Measurements from ENCODE around the gene CELSR1. TPM values are rescaled to one million over a fixed set of nuclear protein-coding genes. Genes with fewer than 3 reads are reported as not detected.

The CELSR1 gene
- polyA plus RNA-seq, 4 donors, result 0.27 to 3.0 (median 1.9) TPM; not detected in 1

GRCh38 chr22:46354176-46354992 is 183.0 kb downstream of the CELSR1 start:
- no peak for FAIRE-seq
- no peak overlapping the region for H3K27ac ChIP-seq (ENCODE audit: low read depth in 1 of 3, low read length in 2 of 3)
- WGBS, 3 donors, result 86 to 89% (median 87%) methylated on average over 21 of the region's 21 CpGs
- no peaks in the 10 kb centered on the region for H3K27me3 ChIP-seq (ENCODE audit: control insufficient read depth in 3 of 3, insufficient read depth in 3 of 3, low read length in 3 of 3)
- DNase-seq, result no peak
- no peaks in the 10 kb centered on the region for H3K9me3 ChIP-seq (ENCODE audit: control insufficient read depth in 2 of 2, insufficient read depth in 1 of 2, low read depth in 1 of 2, low read length in 1 of 2)
- H3K4me1 ChIP-seq (ENCODE audit: control insufficient read depth in 3 of 3, insufficient read depth in 2 of 3, low read depth in 1 of 3, low read length in 2 of 3), result no peaks in the 10 kb centered on the region
- peaks cover 6 to 95% (median 26%) of the 10 kb centered on the region in 3 donors for H3K36me3 ChIP-seq (ENCODE audit: control insufficient read depth in 3 of 3, insufficient read depth in 2 of 3, low read depth in 1 of 3, low read length in 3 of 3)
- no peak overlapping the region for H3K4me3 ChIP-seq (ENCODE audit: low read depth in 1 of 3, low read length in 3 of 3)

GRCh38 chr22:46353483-46354105 is 183.8 kb downstream of the CELSR1 start:
- no peak for DNase-seq
- no peak overlapping the region for H3K27ac ChIP-seq (ENCODE audit: low read depth in 1 of 3, low read length in 2 of 3)
- H3K27me3 ChIP-seq (ENCODE audit: control insufficient read depth in 3 of 3, insufficient read depth in 3 of 3, low read length in 3 of 3), result no peaks in the 10 kb centered on the region

GRCh38 chr22:46352691-46353386 is 184.6 kb downstream of the CELSR1 start:
- no peaks in the 10 kb centered on the region for H3K9me3 ChIP-seq (ENCODE audit: control insufficient read depth in 2 of 2, insufficient read depth in 1 of 2, low read depth in 1 of 2, low read length in 1 of 2)
- FAIRE-seq, result no peak
- no peaks in the 10 kb centered on the region for H3K27me3 ChIP-seq (ENCODE audit: control insufficient read depth in 3 of 3, insufficient read depth in 3 of 3, low read length in 3 of 3)
- H3K4me3 ChIP-seq (ENCODE audit: low read depth in 1 of 3, low read length in 3 of 3), result no peak overlapping the region
- H3K4me1 ChIP-seq (ENCODE audit: control insufficient read depth in 3 of 3, insufficient read depth in 2 of 3, low read depth in 1 of 3, low read length in 2 of 3), result no peaks in the 10 kb centered on the region
- peak in 1 of 2 donors; percentile 37 for DNase-seq
- 66 to 83% (median 66%) methylated on average over 19 to 20 of the region's 20 CpGs for WGBS, 3 donors
- H3K36me3 ChIP-seq (ENCODE audit: control insufficient read depth in 3 of 3, insufficient read depth in 2 of 3, low read depth in 1 of 3, low read length in 3 of 3), result peaks cover 8 to 94% (median 30%) of the 10 kb centered on the region in 3 donors
- H3K27ac ChIP-seq (ENCODE audit: low read depth in 1 of 3, low read length in 2 of 3), result no peak overlapping the region

More at GRCh38 chr22:46353483-46354105, 183.8 kb downstream of the CELSR1 start:
- no peak overlapping the region for H3K4me3 ChIP-seq (ENCODE audit: low read depth in 1 of 3, low read length in 3 of 3)
- H3K9me3 ChIP-seq (ENCODE audit: control insufficient read depth in 2 of 2, insufficient read depth in 1 of 2, low read depth in 1 of 2, low read length in 1 of 2), result no peaks in the 10 kb centered on the region
- 89 to 94% (median 92%) methylated on average over 8 of the region's 8 CpGs for WGBS, 3 donors
- H3K4me1 ChIP-seq (ENCODE audit: control insufficient read depth in 3 of 3, insufficient read depth in 2 of 3, low read depth in 1 of 3, low read length in 2 of 3), result no peaks in the 10 kb centered on the region
- FAIRE-seq, result no peak
- peaks cover 6 to 94% (median 28%) of the 10 kb centered on the region in 3 donors for H3K36me3 ChIP-seq (ENCODE audit: control insufficient read depth in 3 of 3, insufficient read depth in 2 of 3, low read depth in 1 of 3, low read length in 3 of 3)

- WGBS, 3 donors, result 93 to 95% (median 94%) methylated on average over 10 of the region's 10 CpGs
- H3K36me3 ChIP-seq (ENCODE audit: control insufficient read depth in 3 of 3, insufficient read depth in 2 of 3, low read depth in 1 of 3, low read length in 3 of 3), result peaks cover 12 to 95% (median 32%) of the 10 kb centered on the region in 3 donors
- DNase-seq, result no peak
Measured at GRCh38 chr22:46352276-46352675, 185.1 kb downstream of the CELSR1 start.

GRCh38 chr22:46351767-46352166 is 185.7 kb downstream of the CELSR1 start:
- no peaks in the 10 kb centered on the region for H3K27me3 ChIP-seq (ENCODE audit: control insufficient read depth in 3 of 3, insufficient read depth in 3 of 3, low read length in 3 of 3)
- no peaks in the 10 kb centered on the region for H3K4me1 ChIP-seq (ENCODE audit: control insufficient read depth in 3 of 3, insufficient read depth in 2 of 3, low read depth in 1 of 3, low read length in 2 of 3)
- no peaks in the 10 kb centered on the region for H3K9me3 ChIP-seq (ENCODE audit: control insufficient read depth in 2 of 2, insufficient read depth in 1 of 2, low read depth in 1 of 2, low read length in 1 of 2)
- no peak overlapping the region for H3K27ac ChIP-seq (ENCODE audit: low read depth in 1 of 3, low read length in 2 of 3)
- H3K4me3 ChIP-seq (ENCODE audit: low read depth in 1 of 3, low read length in 3 of 3), result no peak overlapping the region
- WGBS, 3 donors, result 95 to 96% (median 95%) methylated on average over 23 of the region's 23 CpGs
- H3K36me3 ChIP-seq (ENCODE audit: control insufficient read depth in 3 of 3, insufficient read depth in 2 of 3, low read depth in 1 of 3, low read length in 3 of 3), result peaks cover 15 to 95% (median 36%) of the 10 kb centered on the region in 3 donors
- no peak for DNase-seq
- no peak for FAIRE-seq

More at GRCh38 chr22:46352276-46352675, 185.1 kb downstream of the CELSR1 start:
- Histone ChIP-seq H3K9me3 (ENCODE audit: control insufficient read depth in 2 of 2, insufficient read depth in 1 of 2, low read depth in 1 of 2, low read length in 1 of 2) (no peaks in the 10 kb centered on the region), H3K4me3 (ENCODE audit: low read depth in 1 of 3, low read length in 3 of 3) (no peak overlapping the region), H3K4me1 (ENCODE audit: control insufficient read depth in 3 of 3, insufficient read depth in 2 of 3, low read depth in 1 of 3, low read length in 2 of 3) (no peaks in the 10 kb centered on the region), H3K27ac (ENCODE audit: low read depth in 1 of 3, low read length in 2 of 3) (no peak overlapping the region), H3K27me3 (ENCODE audit: control insufficient read depth in 3 of 3, insufficient read depth in 3 of 3, low read length in 3 of 3) (no peaks in the 10 kb centered on the region)
- no peak for FAIRE-seq

GRCh38 chr22:46351131-46351735 is 186.2 kb downstream of the CELSR1 start:
- Histone ChIP-seq H3K36me3 (ENCODE audit: control insufficient read depth in 3 of 3, insufficient read depth in 2 of 3, low read depth in 1 of 3, low read length in 3 of 3) (peaks cover 19 to 95% (median 39%) of the 10 kb centered on the region in 3 donors), H3K27me3 (ENCODE audit: control insufficient read depth in 3 of 3, insufficient read depth in 3 of 3, low read length in 3 of 3) (no peaks in the 10 kb centered on the region), H3K4me1 (ENCODE audit: control insufficient read depth in 3 of 3, insufficient read depth in 2 of 3, low read depth in 1 of 3, low read length in 2 of 3) (no peaks in the 10 kb centered on the region), H3K4me3 (ENCODE audit: low read depth in 1 of 3, low read length in 3 of 3) (no peak overlapping the region), H3K27ac (ENCODE audit: low read depth in 1 of 3, low read length in 2 of 3) (no peak overlapping the region), H3K9me3 (ENCODE audit: control insufficient read depth in 2 of 2, insufficient read depth in 1 of 2, low read depth in 1 of 2, low read length in 1 of 2) (no peaks in the 10 kb centered on the region)
- 89 to 94% (median 92%) methylated on average over 25 to 28 of the region's 28 CpGs for WGBS, 3 donors
- DNase-seq (no peak), FAIRE-seq (no peak)

GRCh38 chr22:46350646-46351045 is 186.8 kb downstream of the CELSR1 start:
- FAIRE-seq (no peak), DNase-seq (no peak)
- Histone ChIP-seq H3K27me3 (ENCODE audit: control insufficient read depth in 3 of 3, insufficient read depth in 3 of 3, low read length in 3 of 3) (no peaks in the 10 kb centered on the region), H3K4me1 (ENCODE audit: control insufficient read depth in 3 of 3, insufficient read depth in 2 of 3, low read depth in 1 of 3, low read length in 2 of 3) (no peaks in the 10 kb centered on the region), H3K36me3 (ENCODE audit: control insufficient read depth in 3 of 3, insufficient read depth in 2 of 3, low read depth in 1 of 3, low read length in 3 of 3) (peaks cover 20 to 95% (median 42%) of the 10 kb centered on the region in 3 donors), H3K9me3 (ENCODE audit: control insufficient read depth in 2 of 2, insufficient read depth in 1 of 2, low read depth in 1 of 2, low read length in 1 of 2) (no peaks in the 10 kb centered on the region), H3K4me3 (ENCODE audit: low read depth in 1 of 3, low read length in 3 of 3) (no peak overlapping the region), H3K27ac (ENCODE audit: low read depth in 1 of 3, low read length in 2 of 3) (no peak overlapping the region)
- WGBS, 3 donors, result 93 to 95% (median 95%) methylated on average over 20 of the region's 20 CpGs

GRCh38 chr22:46350121-46350520 is 187.3 kb downstream of the CELSR1 start:
- Histone ChIP-seq H3K4me3 (ENCODE audit: low read depth in 1 of 3, low read length in 3 of 3) (no peak overlapping the region), H3K9me3 (ENCODE audit: control insufficient read depth in 2 of 2, insufficient read depth in 1 of 2, low read depth in 1 of 2, low read length in 1 of 2) (no peaks in the 10 kb centered on the region), H3K4me1 (ENCODE audit: control insufficient read depth in 3 of 3, insufficient read depth in 2 of 3, low read depth in 1 of 3, low read length in 2 of 3) (no peaks in the 10 kb centered on the region), H3K36me3 (ENCODE audit: control insufficient read depth in 3 of 3, insufficient read depth in 2 of 3, low read depth in 1 of 3, low read length in 3 of 3) (peaks cover 20 to 95% (median 41%) of the 10 kb centered on the region in 3 donors), H3K27me3 (ENCODE audit: control insufficient read depth in 3 of 3, insufficient read depth in 3 of 3, low read length in 3 of 3) (no peaks in the 10 kb centered on the region), H3K27ac (ENCODE audit: low read depth in 1 of 3, low read length in 2 of 3) (no peak overlapping the region)
- WGBS, 3 donors, result 89 to 93% (median 91%) methylated on average over 7 of the region's 7 CpGs
- FAIRE-seq (no peak), DNase-seq (no peak)

All from small intestine (tissue), 7 donors.